ENCODE measurements around the gene BARD1. TPM values are rescaled to one million over a fixed set of nuclear protein-coding genes. Genes with fewer than 3 reads are reported as not detected.

The BARD1 gene
- total RNA-seq, 1 donor from 2014 or later: 11.3 TPM

DNA sequence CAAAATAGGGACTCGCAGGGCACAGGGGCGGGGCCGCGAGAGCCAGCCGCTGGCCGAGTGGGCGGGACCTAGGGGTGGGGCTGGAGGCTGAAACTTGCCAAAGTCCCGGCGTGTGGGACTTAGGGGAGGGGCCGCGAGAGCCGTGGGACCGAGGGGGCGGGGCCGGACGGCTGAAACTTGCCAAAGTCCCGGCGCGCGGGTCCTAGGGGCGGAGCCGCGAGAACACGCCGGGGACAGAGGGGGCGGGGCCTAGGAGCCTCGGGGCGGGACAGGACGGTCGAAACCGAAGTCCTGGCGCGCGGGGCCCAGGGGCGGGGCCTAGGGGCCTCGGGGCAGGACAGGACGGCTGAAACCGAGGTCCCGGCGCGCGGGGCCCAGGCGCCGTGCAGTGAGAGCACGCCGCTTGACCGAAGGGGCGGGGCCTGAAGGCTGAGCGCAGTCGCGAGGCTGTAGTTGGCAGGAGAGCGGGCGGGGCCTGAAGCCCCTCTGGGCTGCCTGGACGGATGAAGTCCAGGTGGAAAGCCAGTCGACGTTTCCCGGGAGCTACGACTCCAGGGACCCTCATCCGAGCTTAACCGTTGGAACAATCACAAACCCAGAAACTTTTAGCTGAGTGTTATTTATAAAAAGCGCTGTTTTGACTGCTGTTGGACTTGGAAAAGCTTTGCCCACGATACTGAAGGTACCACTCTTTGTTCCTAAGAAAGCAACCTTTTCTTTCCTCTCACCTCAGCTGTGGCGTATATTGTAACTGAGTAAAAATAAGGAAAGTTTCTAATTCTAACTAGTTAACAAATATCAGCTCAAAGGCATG lies 475 bp upstream of the BARD1 start:
- intact Hi-C loops (cut with DNase I): no loop called here
- no peaks in the 10 kb centered on the region for H3K9me3 ChIP-seq
- no peaks in the 10 kb centered on the region for H3K4me1 ChIP-seq
- peak overlapping the region; percentile 80 for H3K4me3 ChIP-seq
- H3K36me3 ChIP-seq: no peaks in the 10 kb centered on the region
- ATAC-seq (peak; percentile 95), DNase-seq (peak; percentile 100)
- peak overlapping the region; percentile 82 for H3K27ac ChIP-seq
- no peaks in the 10 kb centered on the region for H3K27me3 ChIP-seq
- TF ChIP-seq, protein P1, sequence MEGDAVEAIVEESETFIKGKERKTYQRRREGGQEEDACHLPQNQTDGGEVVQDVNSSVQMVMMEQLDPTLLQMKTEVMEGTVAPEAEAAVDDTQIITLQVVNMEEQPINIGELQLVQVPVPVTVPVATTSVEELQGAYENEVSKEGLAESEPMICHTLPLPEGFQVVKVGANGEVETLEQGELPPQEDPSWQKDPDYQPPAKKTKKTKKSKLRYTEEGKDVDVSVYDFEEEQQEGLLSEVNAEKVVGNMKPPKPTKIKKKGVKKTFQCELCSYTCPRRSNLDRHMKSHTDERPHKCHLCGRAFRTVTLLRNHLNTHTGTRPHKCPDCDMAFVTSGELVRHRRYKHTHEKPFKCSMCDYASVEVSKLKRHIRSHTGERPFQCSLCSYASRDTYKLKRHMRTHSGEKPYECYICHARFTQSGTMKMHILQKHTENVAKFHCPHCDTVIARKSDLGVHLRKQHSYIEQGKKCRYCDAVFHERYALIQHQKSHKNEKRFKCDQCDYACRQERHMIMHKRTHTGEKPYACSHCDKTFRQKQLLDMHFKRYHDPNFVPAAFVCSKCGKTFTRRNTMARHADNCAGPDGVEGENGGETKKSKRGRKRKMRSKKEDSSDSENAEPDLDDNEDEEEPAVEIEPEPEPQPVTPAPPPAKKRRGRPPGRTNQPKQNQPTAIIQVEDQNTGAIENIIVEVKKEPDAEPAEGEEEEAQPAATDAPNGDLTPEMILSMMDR (IDR thresholded peaks at IDR 0.05): no peak

DNA sequence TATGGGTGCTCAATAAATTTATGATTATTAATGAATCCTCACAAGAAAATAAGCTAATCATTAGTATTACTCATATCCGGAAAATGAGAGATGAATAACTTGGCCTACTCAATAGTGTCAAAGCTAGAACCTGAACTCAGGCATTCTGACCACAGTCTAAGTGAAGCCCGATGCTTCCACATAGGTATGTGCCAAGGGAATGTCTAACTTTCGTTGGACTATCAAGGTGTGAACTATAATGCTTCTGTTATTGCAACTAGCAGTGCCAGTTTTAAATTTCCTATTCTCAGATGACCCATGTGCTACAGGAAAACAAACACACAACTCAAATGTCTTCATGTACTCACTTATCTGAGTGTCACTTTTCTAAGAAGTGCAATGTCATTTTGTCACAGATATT lies 1.8 kb downstream of the BARD1 start:
- Histone ChIP-seq H3K4me1 (no peaks in the 10 kb centered on the region), H3K36me3 (no peaks in the 10 kb centered on the region), H3K4me3 (peak overlapping the region; percentile 80), H3K9me3 (no peaks in the 10 kb centered on the region), H3K27me3 (no peaks in the 10 kb centered on the region), H3K27ac (peak overlapping the region; percentile 82)
- no peak for ATAC-seq
- intact Hi-C loops (cut with DNase I): no loop called here
- DNase-seq: no peak
- TF ChIP-seq, protein P1 (IDR thresholded peaks at IDR 0.05): no peak

DNA sequence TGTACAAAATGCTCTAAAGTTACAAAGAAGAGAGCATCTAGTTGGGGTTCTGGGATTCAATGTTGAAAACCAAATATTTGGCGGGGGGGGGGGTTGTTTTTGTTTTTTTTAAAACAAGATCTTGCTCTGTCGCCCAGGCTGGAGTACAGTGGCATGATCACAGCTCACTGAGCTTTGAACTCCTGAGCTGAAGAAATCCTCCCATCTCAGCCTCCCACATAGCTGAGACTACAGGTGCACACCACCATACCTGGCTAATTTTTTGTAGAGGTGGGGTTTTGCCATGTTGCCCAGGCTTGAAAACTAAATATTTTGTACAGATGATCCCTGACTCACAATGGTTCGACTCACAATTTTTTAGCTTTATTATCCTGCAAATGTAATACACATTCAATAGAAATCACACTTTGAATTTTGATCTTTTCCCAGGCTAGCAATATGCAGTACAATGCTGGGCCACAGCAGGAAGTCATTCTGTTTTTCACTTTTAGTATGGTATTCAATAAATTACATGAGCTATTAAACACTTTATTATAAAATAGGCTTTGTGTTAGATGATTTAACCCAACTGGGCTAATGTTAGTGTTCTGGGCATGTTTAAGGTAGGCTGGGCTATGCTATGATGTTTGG lies 7.6 kb downstream of the BARD1 start:
- no peak overlapping the region for H3K27ac ChIP-seq
- H3K9me3 ChIP-seq: no peaks in the 10 kb centered on the region
- intact Hi-C loops (cut with DNase I): no loop called here
- H3K4me1 ChIP-seq: no peaks in the 10 kb centered on the region
- ATAC-seq (no peak), DNase-seq (no peak)
- H3K36me3 ChIP-seq: no peaks in the 10 kb centered on the region
- H3K27me3 ChIP-seq: no peaks in the 10 kb centered on the region
- TF ChIP-seq, protein P1 (IDR thresholded peaks at IDR 0.05): no peak
- H3K4me3 ChIP-seq: no peak overlapping the region

DNA sequence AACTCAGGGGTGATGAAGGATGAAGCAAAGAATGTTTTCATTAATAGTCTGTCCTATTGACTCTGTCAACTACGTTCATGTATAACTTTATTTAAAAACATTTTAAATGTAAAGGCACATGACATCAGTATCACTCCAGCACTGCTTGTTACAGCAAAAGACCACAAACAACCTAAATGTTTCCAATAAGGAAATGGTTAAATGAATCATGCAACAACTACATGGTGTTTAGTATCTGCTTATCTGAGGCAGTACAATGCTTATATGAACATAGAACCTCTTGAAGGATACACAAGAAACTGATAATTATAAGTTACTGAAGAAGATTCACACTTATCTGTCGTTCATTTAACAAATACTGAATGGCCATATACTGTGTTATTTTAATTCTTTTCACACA lies 8.4 kb downstream of the BARD1 start:
- TF ChIP-seq, protein P1 (IDR thresholded peaks at IDR 0.05): no peak
- Histone ChIP-seq H3K27me3 (no peaks in the 10 kb centered on the region), H3K9me3 (no peaks in the 10 kb centered on the region), H3K4me1 (no peaks in the 10 kb centered on the region), H3K27ac (no peak overlapping the region), H3K4me3 (no peak overlapping the region), H3K36me3 (no peaks in the 10 kb centered on the region)
- no peak for DNase-seq
- ATAC-seq: no peak
- intact Hi-C loops (cut with DNase I): no loop called here

DNA sequence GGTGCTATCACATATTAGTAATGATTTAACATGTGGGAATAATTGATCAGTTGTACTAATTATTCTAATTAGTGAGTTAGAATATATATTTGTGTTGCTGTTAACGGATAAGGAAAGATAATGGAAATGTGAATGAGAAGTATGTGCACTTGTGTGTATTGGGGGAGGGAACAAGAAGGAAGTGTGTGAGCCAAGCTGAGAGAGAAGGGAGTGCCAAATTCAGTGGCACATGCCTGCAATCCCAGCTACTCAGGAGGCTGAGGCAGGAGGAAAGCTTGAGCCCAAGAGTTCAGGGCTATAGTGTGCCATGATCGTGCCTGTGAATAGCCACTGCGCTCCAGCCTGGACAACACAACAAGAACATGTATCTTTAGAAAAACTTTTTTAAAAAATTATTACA lies 9.3 kb downstream of the BARD1 start:
- no peaks in the 10 kb centered on the region for H3K4me1 ChIP-seq
- ATAC-seq (peak; percentile 86), DNase-seq (no peak)
- no peak overlapping the region for H3K4me3 ChIP-seq
- H3K27me3 ChIP-seq: no peaks in the 10 kb centered on the region
- intact Hi-C loops (cut with DNase I): no loop called here
- TF ChIP-seq, protein P1 (IDR thresholded peaks at IDR 0.05): no peak
- no peak overlapping the region for H3K27ac ChIP-seq
- no peaks in the 10 kb centered on the region for H3K9me3 ChIP-seq
- no peaks in the 10 kb centered on the region for H3K36me3 ChIP-seq

Measured in upper lobe of right lung (tissue), 1 donor.